Gastrocnemius medialis (tissue), 4 donors: ENCODE measurements around the gene SUDS3.

ENCODE experiments used
- POLR2A ChIP-seq, 2 donors: fragments of 450-650 bp; IDR thresholded peaks; one replicate each; pipeline ENCODE4 v1.6.1; 2017; ENCODE audit warnings: antibody characterized with exemption in 2 of 2, mild to moderate bottlenecking in 2 of 2, moderate library complexity in 2 of 2
- TF ChIP-seq, protein P1 (sequence below), 5 experiments: fragments of 450-650 bp in 3 of 5; fragments of 200-600 bp in 2 of 5; sonication (generic) in 2 of 5; IDR thresholded peaks in 4 of 5; conservative IDR thresholded peaks in 1 of 5; 1 replicate in 4 of 5; 2 replicates in 1 of 5; pipeline ENCODE4 v1.5.1; 2016 to 2019; ENCODE audit warnings: antibody characterized with exemption in 5 of 5, mild to moderate bottlenecking in 3 of 5, moderate library complexity in 3 of 5

GRCh38 chr12:118354903-118355302, 21.5 kb upstream of the SUDS3 start:
- TF ChIP-seq, protein P1, sequence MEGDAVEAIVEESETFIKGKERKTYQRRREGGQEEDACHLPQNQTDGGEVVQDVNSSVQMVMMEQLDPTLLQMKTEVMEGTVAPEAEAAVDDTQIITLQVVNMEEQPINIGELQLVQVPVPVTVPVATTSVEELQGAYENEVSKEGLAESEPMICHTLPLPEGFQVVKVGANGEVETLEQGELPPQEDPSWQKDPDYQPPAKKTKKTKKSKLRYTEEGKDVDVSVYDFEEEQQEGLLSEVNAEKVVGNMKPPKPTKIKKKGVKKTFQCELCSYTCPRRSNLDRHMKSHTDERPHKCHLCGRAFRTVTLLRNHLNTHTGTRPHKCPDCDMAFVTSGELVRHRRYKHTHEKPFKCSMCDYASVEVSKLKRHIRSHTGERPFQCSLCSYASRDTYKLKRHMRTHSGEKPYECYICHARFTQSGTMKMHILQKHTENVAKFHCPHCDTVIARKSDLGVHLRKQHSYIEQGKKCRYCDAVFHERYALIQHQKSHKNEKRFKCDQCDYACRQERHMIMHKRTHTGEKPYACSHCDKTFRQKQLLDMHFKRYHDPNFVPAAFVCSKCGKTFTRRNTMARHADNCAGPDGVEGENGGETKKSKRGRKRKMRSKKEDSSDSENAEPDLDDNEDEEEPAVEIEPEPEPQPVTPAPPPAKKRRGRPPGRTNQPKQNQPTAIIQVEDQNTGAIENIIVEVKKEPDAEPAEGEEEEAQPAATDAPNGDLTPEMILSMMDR (IDR thresholded peaks at IDR 0.05 in 4 of 5, conservative IDR thresholded peaks at IDR 0.05 in 1 of 5): no peak
- TF ChIP-seq POLR2A (IDR thresholded peaks at IDR 0.05): no peak
